ENCODE measurements around the gene LDAH.
A peak's percentile ranks its signal among the peaks of the same experiment; 100 is the strongest.
"Not testable (repeated sequence)": the region's sequence is repeated elsewhere in the genome, so short reads cannot be mapped to it uniquely, and the experiment has no call there.

Gene LDAH

GRCh38 chr2:20822535-20823490 lies at the start of gene LDAH:
LDAH (minus strand) TSS chr2:20823101; CDS start chr2:20801463, 21,638 bp downstream.
- DNase-seq (ENCODE audit: low spot score), result peak; percentile 80

GRCh38 chr2:20868377-20868776 lies 45.5 kb upstream of the LDAH start:
- no peak for DNase-seq (ENCODE audit: low spot score)

GRCh38 chr2:20862850-20863249 lies 39.9 kb upstream of the LDAH start:
- DNase-seq (ENCODE audit: low spot score), result no peak

GRCh38 chr2:20855456-20855855 lies 32.6 kb upstream of the LDAH start:
- no peak for DNase-seq (ENCODE audit: low spot score)

- DNase-seq (ENCODE audit: low spot score), result no peak
Measured at GRCh38 chr2:20852670-20853069, 29.8 kb upstream of the LDAH start.

- DNase-seq (ENCODE audit: low spot score), result no peak
Measured at GRCh38 chr2:20852139-20852538, 29.2 kb upstream of the LDAH start.

- no peak for DNase-seq (ENCODE audit: low spot score)
Measured at GRCh38 chr2:20844246-20844645, 21.3 kb upstream of the LDAH start.

GRCh38 chr2:20839052-20839451 lies 16.2 kb upstream of the LDAH start:
- no peak for DNase-seq (ENCODE audit: low spot score)

GRCh38 chr2:20838016-20838415 lies 15.1 kb upstream of the LDAH start:
- DNase-seq (ENCODE audit: low spot score), result no peak

GRCh38 chr2:20836521-20836920 lies 13.6 kb upstream of the LDAH start:
- DNase-seq (ENCODE audit: low spot score), result peak; percentile 60

GRCh38 chr2:20834331-20834730 lies 11.4 kb upstream of the LDAH start:
- DNase-seq (ENCODE audit: low spot score), result no peak

- no peak for DNase-seq (ENCODE audit: low spot score)
Measured at GRCh38 chr2:20832606-20833005, 9.7 kb upstream of the LDAH start.

- DNase-seq (ENCODE audit: low spot score), result no peak
Measured at GRCh38 chr2:20829861-20830260, 7.0 kb upstream of the LDAH start.

- no peak for DNase-seq (ENCODE audit: low spot score)
Measured at GRCh38 chr2:20823917-20824316, 1.0 kb upstream of the LDAH start.

- no peak for DNase-seq (ENCODE audit: low spot score)
Measured at GRCh38 chr2:20818820-20819219, 4.1 kb downstream of the LDAH start.

- DNase-seq (ENCODE audit: low spot score), result no peak
Measured at GRCh38 chr2:20815216-20815615, 7.7 kb downstream of the LDAH start.

- no peak for DNase-seq (ENCODE audit: low spot score)
Measured at GRCh38 chr2:20812779-20813178, 10.1 kb downstream of the LDAH start.

- DNase-seq (ENCODE audit: low spot score), result no peak
Measured at GRCh38 chr2:20806286-20806685, 16.6 kb downstream of the LDAH start.

- DNase-seq (ENCODE audit: low spot score), result no peak
Measured at GRCh38 chr2:20803974-20804373, 18.9 kb downstream of the LDAH start.

- DNase-seq (ENCODE audit: low spot score), result no peak
Measured at GRCh38 chr2:20803226-20803682, 19.6 kb downstream of the LDAH start.

- DNase-seq (ENCODE audit: low spot score), result no peak
Measured at GRCh38 chr2:20797096-20797495, 25.8 kb downstream of the LDAH start.

- no peak for DNase-seq (ENCODE audit: low spot score)
Measured at GRCh38 chr2:20796374-20796791, 26.5 kb downstream of the LDAH start.

- not testable (repeated sequence) for DNase-seq (ENCODE audit: low spot score)
Measured at GRCh38 chr2:20793944-20794343, 29.0 kb downstream of the LDAH start.
